Neutrophil (primary cell): ENCODE data around the gene DHX38.

Experiments
- H3K27ac ChIP-seq: fragments of 200-600 bp; sonication (generic); 2 replicates; pipeline ENCODE4 v1.5.1; 2016; ENCODE audit warnings: mild to moderate bottlenecking, moderate library complexity
- H3K27me3 ChIP-seq: fragments of 200-600 bp; sonication (generic); 2 replicates; pipeline ENCODE4 v1.6.0; 2016; ENCODE audit warnings: mild to moderate bottlenecking
- H3K36me3 ChIP-seq: fragments of 200-600 bp; sonication (generic); 2 replicates; pipeline ENCODE4 v1.5.1; 2017
- H3K4me1 ChIP-seq, 2 experiments: fragments of 200-600 bp in 1 of 2; sonication (generic) in 1 of 2; 1 replicate in 1 of 2; 2 replicates in 1 of 2; pipeline versions ENCODE4 v1.5.1 to v1.6.1; 2013 to 2016; ENCODE audit warnings: low read depth in 1 of 2, low read length in 1 of 2, mild to moderate bottlenecking in 1 of 2, moderate library complexity in 1 of 2; ENCODE audit not compliant: control insufficient read depth in 1 of 2, insufficient read depth in 1 of 2
- H3K4me3 ChIP-seq, 2 experiments: fragments of 200-600 bp in 1 of 2; sonication (generic) in 1 of 2; 1 replicate in 1 of 2; 2 replicates in 1 of 2; pipeline ENCODE4 v1.5.1; 2013 to 2016; ENCODE audit warnings: low read depth in 1 of 2, low read length in 1 of 2, mild to moderate bottlenecking in 1 of 2, moderate library complexity in 1 of 2
- H3K9me3 ChIP-seq: fragments of 200-600 bp; sonication (generic); 2 replicates; pipeline ENCODE4 v1.5.1; 2016
- TF ChIP-seq, protein P1 (sequence below): fragments of 200-600 bp; sonication (generic); IDR thresholded peaks from 2 replicates; pipeline ENCODE4 v1.5.1; 2016; ENCODE audit warnings: antibody characterized with exemption

DHX38 gene

DNA sequence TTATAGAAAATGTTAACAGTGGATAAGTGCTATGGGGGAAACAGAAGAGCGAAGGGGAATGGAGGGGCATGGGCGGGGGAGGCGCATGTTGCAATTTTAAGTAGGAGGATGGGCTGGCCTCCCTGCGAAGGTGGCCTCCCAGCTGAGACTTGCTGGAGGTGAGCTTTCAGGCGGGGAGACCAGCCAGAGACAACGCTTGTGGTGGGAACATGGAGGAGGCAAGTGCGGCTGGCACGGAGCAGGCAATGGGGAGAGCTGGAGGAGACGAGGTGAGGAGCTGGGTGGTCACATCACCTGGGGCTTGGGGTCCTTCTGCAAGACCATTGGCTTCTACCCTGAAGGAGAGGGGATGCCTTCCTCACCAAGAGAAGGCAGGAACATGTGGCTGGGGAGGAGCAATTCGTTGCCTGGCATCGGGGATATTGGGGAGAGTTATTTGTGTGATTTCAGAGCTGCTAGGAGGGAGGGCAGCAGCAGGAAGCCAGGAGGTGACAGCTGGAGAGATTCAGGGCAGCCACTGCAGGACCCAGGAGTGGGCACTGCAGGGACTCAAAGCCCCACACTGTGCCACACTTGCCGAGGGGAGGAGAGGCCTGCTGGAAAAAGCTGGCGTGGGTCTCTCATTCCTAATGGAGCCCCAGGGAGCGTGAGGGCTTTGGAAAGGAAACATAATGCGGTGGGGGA lies 43.9 kb downstream of the DHX38 start:
- Histone ChIP-seq H3K9me3 (no peaks in the 10 kb centered on the region), H3K4me3 (no peak overlapping the region), H3K27ac (no peak overlapping the region), H3K27me3 (no peaks in the 10 kb centered on the region), H3K36me3 (no peaks in the 10 kb centered on the region), H3K4me1 (no peaks in the 10 kb centered on the region)
- TF ChIP-seq, protein P1, sequence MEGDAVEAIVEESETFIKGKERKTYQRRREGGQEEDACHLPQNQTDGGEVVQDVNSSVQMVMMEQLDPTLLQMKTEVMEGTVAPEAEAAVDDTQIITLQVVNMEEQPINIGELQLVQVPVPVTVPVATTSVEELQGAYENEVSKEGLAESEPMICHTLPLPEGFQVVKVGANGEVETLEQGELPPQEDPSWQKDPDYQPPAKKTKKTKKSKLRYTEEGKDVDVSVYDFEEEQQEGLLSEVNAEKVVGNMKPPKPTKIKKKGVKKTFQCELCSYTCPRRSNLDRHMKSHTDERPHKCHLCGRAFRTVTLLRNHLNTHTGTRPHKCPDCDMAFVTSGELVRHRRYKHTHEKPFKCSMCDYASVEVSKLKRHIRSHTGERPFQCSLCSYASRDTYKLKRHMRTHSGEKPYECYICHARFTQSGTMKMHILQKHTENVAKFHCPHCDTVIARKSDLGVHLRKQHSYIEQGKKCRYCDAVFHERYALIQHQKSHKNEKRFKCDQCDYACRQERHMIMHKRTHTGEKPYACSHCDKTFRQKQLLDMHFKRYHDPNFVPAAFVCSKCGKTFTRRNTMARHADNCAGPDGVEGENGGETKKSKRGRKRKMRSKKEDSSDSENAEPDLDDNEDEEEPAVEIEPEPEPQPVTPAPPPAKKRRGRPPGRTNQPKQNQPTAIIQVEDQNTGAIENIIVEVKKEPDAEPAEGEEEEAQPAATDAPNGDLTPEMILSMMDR, result no peak

DNA sequence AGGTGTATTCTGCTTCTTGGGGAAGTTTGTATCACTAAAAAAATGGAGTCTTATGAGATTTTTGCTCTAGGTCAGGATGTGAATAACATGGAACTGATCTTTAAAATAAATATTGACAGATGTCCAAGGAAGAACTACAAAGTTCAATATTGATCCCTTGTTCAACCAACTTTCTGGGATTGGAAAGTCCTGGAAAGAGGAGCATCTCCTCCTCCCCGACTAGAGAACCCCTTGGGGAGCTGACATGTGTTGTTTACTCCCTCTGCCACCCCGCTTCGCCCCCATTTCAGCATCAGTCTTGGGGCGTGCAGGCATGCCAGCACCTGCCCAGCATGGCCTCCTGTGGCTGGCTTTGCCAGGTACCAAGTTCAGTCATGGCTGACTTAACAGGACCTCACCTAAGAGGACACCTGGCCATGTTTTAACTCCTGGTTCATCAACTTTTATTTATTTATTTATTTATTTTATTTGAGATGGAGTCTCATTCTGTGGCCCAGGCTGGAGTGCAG lies 44.5 kb downstream of the DHX38 start:
- H3K9me3 ChIP-seq, result no peaks in the 10 kb centered on the region
- no peak overlapping the region for H3K4me3 ChIP-seq

DNA sequence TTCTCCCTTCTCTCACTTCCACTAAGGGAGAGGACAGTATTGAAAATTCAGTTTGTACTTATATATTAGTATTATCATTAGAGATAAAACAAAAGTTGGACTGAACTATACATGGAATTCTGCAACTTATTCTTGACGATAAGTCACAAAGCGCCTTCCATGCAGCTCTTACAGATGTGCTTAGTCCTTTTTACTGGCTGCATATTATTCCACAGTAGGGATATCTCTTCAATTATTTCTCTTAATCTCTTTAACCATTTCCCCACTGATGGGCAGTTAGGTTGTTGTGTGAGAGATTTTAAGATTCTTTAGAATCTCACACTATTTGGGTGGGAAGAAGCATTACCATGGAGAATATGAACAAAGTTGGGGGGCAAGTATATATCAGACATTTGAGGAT lies 46.3 kb downstream of the DHX38 start:
- H3K4me3 ChIP-seq, result no peak overlapping the region
- H3K27me3 ChIP-seq, result no peaks in the 10 kb centered on the region
- no peak overlapping the region for H3K27ac ChIP-seq
- no peaks in the 10 kb centered on the region for H3K36me3 ChIP-seq
- TF ChIP-seq, protein P1, result no peak
- H3K9me3 ChIP-seq, result no peaks in the 10 kb centered on the region
- H3K4me1 ChIP-seq, result no peaks in the 10 kb centered on the region

More for the DNA sequence above, 44.5 kb downstream of the DHX38 start:
- H3K36me3 ChIP-seq, result no peaks in the 10 kb centered on the region
- no peaks in the 10 kb centered on the region for H3K4me1 ChIP-seq
- TF ChIP-seq, protein P1, result no peak
- no peaks in the 10 kb centered on the region for H3K27me3 ChIP-seq
- no peak overlapping the region for H3K27ac ChIP-seq

DNA sequence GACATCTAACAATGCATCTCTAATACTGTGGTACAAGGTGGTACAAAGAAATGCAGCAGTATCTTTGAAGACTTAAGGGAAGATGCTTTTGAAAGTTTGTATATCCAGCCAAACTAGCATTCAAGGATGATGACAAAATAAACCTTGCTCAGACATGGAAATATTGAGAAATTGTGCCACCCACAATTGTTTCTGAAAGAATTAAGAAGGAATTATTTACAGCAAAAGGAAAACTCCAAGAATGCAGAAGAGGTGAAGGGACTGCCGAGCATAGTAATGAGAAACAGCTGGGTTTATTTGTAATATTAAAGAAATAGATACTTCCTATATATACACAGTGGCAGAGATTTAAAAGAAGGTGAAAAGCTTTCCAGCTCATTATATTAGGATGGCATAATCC lies 48.8 kb downstream of the DHX38 start:
- Histone ChIP-seq H3K27me3 (no peaks in the 10 kb centered on the region), H3K9me3 (no peaks in the 10 kb centered on the region), H3K4me1 (no peaks in the 10 kb centered on the region), H3K36me3 (no peaks in the 10 kb centered on the region), H3K4me3 (no peak overlapping the region), H3K27ac (no peak overlapping the region)
- TF ChIP-seq, protein P1, result no peak

DNA sequence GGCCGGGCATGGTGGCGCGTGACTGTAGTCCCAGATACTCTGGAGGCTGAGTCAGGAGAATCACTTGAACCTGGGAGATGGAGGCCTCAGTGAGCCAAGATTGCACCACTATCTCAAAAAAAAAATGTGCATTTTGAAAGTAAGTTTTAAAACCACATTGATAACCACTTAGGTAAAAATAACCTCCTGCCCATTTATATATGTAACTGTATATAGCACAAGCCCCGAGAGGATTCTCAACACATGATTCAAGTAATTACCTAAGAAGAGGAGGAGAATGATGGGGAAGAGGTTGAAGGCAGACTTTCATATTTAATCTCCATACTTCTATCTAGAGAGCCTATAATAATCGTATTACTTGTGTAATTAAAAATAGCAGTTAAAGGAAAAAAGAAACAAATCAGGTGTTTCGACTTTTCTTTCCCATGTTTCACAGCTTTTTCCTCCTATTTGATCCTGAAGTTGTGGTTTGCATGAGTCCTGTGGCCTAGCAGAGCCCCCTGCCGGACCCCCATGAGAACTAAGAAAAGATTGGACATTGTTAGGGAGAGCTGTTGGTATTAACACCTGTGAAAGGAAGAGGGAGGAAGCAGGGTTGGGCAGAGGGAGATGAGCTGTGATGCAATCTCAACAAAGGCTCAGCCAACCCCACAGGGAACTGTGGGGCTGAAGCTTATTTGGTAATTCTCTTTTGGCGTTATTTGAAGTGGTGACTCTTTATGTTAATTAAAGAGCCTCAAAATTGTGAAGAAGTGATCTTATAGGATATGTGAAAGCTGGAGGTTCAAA lies 56.2 kb downstream of the DHX38 start:
- H3K27me3 ChIP-seq, result no peaks in the 10 kb centered on the region
- no peaks in the 10 kb centered on the region for H3K4me1 ChIP-seq
- no peak overlapping the region for H3K4me3 ChIP-seq
- TF ChIP-seq, protein P1, result no peak
- no peaks in the 10 kb centered on the region for H3K36me3 ChIP-seq
- no peaks in the 10 kb centered on the region for H3K9me3 ChIP-seq
- no peak overlapping the region for H3K27ac ChIP-seq
